8988T (cell line): Measurements from ENCODE around the gene SEMA3C.
"Not testable (repeated sequence)": the region's sequence is repeated elsewhere in the genome, so short reads cannot be mapped to it uniquely, and the experiment has no call there.

ENCODE experiments used
- DNase-seq: peaks from one replicate; pipeline ENCODE4 v3.0.0; 2011

The SEMA3C gene

DNA sequence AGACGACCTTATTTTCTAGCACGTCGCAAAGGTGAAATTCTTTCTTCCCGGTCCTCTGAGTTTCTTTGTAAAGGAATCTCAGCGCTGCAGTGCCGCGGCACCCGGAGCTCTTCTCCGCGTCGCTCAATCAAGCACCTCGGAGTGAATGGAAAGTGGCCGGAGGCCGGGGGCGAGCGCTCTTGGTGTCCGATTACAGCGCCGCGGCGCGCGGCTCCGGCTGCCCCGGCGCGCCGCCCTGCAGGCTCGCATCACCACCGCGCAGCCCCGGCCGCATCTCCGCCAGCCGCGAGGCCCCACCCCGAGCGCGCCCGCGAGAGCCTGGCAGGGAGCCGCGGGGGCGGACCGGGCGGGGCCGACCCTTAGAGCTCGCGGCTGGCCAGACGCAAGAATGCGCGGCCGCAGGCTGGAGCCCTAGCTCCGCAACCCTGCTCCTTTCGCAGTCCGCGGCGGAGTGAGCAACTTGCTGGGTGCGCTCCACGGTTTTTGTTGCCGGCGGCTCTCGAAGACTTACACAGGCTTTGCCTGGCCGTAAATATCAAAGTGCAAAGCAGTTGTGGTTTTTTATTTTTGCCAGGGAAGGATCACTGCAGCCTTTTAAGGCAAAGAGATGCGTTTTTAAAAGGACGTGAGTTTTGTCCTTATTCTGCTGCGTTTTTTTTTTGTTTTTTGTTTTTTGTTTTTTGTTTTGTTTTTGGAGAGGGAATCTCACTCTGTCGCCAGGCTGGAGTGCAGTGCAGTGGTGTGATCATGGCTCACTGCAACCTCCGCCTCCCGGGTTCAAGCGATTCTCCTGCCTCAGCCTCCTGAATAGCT lies at the start of gene SEMA3C:
Gene SEMA3C, minus strand, starts transcription at position 143 of the 813 bp plus-strand sequence. CDS start 2,270 bp downstream, outside the sequence.
- DNase-seq: peak; percentile 35

DNA sequence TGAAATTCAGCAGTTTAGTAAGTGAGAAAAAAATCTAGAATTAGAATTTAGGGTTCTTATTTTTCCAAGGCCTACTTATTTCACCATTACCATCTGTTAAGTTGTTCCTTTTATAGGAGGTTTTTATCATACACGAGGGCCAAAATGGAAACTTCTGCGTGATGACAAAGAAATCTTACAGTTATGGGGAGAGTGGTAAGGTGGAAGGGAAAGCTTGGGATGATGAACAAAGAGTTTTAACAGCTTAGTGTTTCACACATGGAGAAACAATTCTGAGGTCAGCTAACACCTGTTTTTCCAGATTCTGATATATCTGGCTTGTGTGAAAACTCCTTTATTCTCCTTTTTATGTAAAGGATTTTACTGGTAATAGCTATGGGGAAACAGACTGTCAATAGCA lies 49.8 kb upstream of the SEMA3C start:
- DNase-seq: no peak

DNA sequence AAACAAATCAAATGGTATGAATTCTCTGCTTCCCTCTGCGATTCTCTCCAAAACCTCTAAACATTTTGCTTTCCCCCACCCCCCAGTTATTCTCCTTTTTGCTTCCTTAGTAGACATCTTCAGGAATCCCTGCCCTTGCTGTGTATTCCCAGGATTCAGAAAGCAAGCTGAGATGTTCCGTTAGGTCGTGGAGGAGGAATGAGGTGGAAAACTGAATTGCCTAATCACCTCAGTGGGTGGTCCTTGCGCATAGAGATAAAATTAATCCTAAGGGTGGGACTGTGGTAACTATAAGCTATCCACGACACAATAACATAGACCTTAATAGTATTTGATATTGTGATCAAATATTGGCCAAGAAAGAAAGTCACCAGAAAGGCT lies 49.1 kb upstream of the SEMA3C start:
- no peak for DNase-seq

DNA sequence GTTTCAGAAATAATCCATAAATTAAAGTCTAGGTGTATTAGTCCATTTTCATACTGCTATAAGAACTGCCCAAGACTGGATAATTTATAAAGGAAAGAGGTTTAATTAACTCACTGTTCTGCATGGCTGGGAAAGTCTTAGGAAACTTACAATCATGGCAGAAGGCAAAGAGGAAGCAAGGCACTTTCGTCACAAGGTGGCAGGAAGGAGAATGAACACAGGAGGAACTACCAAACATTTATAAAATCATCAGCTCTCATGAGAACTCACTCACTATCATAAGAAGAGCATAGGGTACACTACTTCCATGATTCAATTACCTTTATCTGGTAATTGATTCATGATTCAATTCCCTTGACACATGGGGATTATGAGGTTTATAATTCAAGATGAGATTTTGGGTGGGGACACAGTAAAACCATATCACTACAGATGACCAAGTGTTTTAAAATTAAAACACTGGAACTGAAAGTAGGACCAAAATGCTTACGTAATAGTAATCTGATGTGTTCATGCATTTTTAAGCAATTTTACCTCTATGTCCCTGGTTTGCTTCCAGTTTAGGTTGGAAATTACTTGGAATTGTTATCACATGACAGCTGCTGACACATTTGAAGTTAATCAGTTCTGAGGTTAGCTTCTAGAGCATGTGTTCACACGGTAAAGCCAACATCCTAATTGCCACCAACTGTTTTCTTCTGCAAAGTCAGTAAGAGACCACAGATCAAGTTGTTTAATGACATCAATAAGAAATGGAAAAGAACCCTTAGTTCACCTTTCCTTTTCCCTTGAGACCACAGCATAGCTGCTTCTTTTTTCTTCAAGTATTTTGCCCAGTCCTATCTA lies 48.4 kb upstream of the SEMA3C start:
- no peak for DNase-seq

DNA sequence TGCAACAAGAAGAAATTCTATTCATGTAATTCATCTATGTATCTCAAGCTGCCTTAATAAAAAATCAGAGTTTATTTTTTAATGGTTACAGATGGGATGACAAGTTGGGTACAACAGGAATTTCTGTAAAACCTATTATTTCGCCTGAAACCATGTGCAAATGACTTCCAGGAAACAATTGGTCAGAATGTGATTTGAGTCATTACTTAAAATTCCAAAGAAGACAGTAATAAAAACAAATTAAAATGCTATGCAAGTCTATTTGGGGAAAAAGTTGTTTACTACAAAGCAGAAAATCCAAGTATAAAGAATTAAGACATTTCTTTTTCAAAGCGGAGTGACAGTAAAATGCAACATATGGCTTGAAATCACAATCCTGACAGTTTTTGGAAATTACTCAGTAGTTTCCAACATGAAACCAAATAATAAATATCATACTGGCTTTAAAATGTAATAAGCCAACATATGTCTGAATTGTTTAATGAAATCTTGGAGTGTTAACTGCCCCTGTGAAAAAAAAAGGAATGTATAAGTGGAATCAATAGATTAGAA lies 41.5 kb upstream of the SEMA3C start:
- DNase-seq: no peak

DNA sequence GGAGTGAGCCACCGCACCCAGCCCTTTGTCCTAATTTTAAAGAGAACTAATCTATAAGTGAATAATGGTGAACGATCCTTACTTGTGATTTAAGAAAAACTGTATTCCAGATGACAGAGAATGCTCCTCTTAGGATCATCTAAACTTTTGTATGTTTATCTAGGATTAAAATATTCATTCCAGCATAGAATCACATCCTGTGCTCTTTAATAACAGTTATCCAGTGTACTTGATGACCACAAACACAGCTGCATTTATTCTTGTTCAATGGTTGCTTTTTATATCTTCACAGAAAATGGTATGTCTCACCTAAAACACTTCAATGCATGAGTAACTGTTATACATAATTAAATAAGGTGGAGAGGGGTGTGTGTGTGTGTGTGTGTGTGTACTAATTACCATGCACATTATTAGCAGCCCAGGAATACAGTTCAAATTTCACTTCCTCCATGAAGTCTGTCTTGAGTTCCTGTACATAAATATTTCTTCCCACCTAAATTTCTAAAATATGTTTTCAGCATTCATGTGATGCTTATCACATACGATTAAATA lies 38.5 kb upstream of the SEMA3C start:
- no peak for DNase-seq

DNA sequence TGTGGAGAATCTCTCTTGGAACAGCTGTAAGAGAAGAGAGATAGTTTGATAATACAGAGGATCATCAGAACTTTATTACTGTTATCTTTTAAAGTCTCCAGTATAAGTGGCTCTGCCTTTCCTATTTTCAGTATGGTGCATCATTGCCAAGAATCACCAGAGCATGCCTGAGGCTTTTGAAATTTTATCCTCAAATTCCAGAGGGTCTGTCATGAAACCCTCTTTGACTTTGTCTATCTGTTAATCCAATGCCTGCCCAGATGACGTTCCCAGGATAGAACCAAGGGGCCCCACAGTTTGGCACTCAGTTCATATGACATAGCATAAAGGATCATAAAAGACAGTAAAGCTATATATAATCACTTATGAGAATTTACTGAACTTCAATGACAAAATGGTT lies 35.3 kb upstream of the SEMA3C start:
- DNase-seq: no peak

DNA sequence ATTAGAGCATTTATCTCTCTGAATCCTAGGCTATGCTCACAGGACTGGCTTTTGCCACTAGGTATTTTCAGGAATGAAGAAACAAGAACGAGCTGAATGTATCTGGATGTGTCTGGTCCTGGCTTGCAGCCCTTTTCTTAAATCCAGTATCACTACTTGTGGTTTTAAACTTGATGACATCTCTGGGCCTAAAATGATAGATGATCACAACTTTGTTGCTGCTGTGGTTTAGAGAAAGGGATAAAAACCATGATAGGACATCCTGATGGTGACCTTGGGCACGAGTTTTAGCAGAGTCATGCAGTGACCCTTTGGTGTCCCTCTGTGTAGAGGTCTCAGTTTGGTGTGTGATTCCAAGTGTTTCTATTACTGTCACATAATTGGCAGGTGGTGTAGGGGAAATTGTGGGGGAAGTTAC lies 31.7 kb upstream of the SEMA3C start:
- DNase-seq: no peak

DNA sequence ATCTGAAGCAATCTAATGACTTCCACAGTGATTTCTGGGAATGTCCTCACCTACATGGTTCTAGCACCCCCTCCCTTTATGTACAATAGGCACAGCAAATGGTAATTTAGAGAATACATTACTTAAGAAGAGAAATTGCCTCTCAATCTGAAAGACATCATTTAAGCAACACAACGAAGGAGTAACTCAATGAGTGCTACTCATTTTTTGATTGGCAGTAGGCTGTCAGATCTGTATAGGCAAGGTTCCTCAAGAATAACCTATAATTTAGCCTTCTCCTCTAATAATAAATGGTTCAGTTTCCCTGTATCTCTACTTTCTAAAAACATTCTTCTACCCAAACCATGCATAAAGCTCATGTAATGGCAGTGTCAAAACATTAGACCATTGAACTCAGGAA lies 30.6 kb upstream of the SEMA3C start:
- no peak for DNase-seq

DNA sequence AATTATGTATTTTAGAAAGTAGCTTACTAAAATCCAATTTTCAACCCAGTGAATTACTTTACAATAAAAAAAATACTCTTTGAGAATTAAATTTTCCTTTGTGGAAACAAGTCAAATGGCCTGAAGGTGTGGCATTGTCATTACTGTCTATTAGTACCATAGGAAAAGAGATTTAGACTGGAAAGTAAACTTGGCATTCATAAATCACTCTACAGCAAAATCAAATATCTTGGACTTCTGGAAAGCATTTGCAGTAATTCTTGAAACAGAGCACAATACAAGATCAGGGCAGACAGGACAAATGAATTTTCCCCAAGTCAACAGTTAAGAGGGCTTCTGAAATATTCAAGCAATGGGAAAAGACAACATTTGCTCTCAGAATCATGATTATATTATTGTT lies 28.0 kb upstream of the SEMA3C start:
- DNase-seq: no peak

DNA sequence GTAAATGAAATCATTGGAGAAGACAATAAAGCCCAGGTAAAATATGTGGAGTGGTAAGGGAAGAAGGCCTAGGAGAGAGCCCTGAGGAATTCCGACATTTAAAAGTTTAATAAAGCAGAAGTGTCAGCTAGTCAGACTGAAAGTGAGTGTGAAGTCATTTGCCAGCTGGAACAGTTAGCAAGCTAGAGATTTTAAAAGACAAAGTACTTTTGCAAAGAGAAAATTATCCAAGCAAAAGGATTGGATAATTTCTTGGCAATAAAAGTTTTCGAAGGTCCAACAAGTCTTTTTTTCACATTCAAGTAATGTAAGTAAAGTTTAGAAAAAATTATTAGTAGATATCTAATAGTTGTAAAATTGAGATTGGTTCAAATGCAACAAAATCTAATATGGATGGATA lies 27.1 kb upstream of the SEMA3C start:
- DNase-seq: no peak

DNA sequence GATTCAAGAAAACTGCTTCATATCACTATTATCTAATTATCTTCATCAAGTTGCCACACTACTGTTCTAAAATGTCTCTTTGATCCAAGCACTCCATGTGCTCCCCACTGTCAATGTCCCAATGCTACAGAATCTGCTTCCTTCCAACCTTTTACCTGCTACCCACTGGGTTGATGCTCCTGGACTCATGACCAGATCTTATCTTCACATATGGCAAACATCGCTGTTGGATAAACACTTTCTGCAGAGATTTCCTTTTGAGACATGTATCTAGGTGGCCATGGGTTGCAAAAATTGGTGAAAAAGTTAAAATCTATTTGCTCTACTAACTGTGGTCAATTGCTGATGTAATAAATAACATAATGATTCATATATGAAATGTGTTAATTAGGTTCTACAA lies 24.5 kb upstream of the SEMA3C start:
- no peak for DNase-seq

DNA sequence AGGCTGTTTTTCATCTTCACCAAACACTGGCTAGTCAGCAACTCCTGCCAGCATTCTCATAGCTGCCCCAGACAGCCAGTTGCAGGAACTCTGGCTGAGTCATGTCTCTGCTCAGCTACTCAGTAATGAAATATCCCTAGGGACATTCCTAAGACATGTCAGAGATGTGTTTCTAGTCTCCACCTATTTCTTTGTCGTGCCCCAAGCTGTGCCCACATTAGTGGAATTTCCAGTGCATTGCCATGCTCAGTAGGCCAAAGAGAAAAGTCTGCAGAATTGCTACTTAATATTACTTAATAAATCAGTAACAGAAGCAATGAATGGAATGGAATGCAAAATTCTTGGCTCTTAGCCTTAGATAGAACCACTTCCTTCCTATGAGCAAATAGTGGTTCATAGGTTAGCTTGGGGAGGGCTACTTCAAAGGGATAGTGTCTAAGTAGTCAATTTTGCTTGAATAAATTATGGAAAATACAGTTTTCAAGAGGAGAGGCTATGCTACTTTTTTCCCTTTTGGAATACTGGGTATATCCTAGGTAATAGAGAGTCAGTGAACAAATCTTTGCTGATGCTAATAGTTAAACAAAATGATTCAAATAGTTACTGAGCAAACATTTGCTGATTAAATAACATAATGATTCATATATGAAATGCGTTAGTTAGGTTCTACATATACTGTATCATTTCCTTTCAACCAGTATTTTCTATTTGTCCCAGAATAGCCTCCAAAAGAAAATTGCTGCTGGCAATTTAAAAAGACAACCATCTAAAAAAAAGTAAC lies 23.6 kb upstream of the SEMA3C start:
- DNase-seq: peak; percentile 24

DNA sequence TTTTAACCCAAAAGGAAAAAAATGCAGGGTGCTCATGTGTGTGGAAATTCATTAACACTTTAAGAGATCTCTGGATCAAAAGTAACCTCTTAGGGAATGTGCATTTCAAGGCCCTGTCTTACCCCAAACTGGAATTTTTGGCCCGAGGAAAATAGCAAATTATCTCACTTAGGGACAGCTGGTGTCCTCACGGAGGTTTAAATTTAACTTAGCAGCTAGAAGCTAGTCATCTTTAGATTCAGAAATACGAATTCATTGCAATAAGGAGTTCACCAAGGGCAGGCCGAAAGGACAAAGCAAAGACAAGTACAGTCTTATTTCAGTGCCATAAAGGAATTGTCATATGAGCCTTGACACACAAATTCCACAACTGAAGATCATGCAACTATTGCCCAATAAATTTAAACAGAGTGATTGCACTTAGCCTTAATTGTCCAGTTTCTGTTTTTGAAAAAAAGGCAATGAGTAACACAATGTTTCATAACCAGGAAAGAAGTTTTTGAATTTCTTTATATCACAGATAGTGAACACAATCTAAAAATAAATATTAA lies 22.4 kb upstream of the SEMA3C start:
- no peak for DNase-seq

DNA sequence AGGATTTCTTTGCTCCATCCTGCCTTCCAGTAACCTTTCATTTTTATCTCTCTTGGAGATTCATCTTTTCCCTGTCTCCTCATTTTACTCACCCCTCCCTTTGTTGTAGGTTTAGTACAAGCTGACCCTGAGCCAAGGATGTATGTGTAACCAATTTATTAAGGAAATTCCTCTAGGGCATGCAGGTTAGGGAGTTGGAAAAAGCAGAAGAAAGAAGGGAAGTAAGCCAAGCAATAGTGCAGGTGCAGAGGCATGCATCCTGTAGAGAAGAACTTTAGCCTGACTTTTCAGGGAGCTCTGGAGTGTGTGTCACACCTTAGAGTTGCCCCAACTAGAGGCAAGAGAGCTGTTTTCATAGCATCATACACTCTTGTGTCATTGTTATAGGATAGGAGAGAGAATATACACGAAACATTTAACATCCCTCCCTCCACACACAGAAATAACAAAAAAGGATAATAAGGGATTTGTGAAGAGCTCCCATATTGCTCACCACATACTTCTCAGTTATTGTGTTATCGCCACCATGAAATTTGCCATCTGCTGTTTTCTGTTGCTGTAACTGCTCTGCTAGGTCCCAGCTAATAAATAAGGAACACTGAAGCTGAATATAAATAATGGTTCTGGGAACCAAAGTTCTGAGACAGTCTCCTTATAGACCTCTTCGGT lies 21.8 kb upstream of the SEMA3C start:
- no peak for DNase-seq

DNA sequence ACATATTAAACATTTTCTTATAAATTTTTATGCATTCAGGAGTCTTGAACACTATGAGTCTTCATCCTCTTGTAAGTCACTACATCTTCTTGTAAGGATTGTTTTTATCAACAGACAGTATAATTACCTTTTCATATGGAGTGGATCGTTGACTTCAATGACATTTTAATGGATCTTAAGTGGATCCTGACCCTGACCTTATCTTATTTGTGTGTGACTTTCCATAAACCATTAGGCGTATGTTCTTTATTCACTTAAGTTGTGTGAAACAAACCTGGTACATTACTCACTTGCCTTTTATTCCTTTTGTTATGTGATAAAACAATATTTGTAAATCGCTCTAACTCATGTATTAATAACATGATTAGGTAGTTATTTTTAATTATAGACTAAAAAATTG lies 18.5 kb upstream of the SEMA3C start:
- DNase-seq: no peak

DNA sequence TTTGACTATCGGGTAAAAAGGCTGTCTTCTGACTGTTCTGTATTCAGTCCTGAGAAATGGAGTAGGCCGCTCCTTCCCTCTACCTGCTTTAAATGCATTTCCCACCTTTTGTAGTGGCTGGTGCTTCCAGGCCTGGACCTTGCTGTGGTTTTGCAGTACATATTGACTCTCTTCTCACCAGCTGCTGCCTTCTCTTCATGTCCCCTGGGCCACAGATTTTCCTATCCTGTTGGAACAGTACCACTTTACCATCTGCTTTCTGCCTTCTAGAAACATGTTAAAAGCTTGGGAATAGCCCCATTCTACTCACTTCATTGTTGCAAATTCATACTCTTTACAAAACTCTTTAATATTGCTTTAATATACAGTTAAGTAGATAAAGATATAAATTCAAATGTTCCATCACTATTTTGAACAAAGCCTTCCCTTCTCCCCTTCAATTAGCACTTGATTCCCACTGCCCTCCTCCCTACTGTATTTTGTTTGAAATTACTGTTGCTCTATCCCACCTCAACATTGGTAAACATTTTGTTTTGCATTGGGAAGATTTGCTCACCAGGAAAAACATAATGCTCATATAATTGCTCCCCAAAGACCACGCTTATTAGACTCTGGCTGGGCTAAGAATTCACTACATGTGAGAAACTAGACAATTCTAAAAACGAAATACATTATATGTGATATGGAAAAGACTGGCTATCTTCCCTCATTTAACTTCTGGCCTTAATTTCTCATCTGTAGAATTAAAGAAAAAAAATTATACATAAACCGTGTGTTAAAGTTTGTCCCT lies 17.3 kb upstream of the SEMA3C start:
- no peak for DNase-seq

DNA sequence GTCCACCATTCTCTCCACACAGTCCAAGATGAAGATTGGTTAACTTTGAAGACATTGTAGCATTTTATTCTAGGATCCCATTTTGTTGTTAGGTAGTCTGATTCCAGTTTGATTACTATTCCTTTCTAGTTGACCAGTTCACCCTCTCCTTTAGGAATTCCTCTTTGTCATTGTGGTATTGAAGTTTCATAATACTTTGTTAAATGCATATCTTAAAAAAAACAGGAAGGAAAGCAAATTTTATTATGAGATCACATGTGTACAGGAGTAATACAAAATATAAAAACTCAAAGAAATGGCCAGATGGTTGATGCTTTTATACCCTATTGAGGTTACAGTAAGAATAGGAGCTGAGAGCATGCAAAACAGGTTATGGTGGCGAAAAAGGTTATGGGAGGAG lies 15.5 kb upstream of the SEMA3C start:
- no peak for DNase-seq

DNA sequence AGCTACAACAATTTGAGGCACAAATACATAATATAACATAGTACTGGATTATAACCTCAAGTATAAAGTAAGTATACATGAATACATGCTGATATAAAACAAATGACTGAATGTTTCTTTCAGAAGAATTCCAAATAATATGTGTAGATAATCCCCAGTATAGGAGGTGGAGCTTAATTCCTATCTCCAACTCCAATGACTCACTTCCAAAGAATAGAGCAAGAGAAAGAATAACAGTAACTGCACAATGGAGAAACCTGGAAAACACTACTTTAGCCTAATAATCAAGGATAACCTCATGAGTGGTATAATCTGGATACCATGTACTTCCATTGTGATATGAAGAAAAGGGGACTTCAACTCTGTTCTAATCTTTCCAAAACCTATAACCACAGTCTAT lies 13.7 kb upstream of the SEMA3C start:
- DNase-seq: no peak

DNA sequence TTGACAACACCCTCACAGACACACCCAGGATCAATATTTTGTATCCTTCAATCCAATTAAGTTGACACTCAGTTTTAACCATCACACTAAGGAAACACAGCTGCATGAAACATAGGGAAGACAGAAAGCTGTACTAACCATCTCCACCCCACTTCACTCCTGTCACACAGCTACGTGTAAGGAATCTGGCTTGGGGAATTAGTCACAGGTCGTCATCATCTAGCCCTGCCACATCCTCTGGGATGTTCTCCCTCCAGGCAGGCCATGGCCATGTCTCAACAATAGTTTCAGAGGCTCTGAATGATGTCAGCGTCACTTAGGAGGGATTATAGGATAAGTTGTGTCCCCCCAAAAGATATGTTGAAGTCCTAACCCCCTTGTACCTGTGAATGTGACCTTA lies 10.8 kb upstream of the SEMA3C start:
- DNase-seq: no peak

DNA sequence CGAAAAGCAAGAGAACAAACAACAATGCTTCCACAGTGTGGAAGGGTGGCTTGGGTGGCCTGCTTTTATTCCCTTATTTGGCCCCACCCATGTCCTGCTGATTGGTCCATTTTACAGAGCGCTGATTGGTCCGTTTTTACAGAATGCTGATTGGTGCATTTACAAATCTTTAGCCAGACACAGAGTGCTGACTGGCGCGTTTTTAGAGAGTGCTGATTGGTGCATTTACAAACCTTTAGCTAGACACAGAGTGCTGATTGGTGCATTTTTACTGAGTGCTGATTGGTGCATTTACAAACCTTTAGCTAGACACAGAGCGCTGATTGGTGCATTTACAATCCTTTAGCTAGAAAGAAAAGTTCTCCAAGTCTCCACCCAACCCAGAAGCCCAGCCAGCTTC lies 8.1 kb upstream of the SEMA3C start:
- DNase-seq: not testable (repeated sequence)
